ENCODE results near the gene USP46. TPM values are rescaled to one million over a fixed set of nuclear protein-coding genes. Genes with fewer than 3 reads are reported as not detected.

Gene USP46
- total and polyA plus RNA-seq, 2 of the 13 experiments (the other 11 are each of a cell fraction or from before 2014, with no cell fraction given), result 4.7 to 17.4 TPM

DNA sequence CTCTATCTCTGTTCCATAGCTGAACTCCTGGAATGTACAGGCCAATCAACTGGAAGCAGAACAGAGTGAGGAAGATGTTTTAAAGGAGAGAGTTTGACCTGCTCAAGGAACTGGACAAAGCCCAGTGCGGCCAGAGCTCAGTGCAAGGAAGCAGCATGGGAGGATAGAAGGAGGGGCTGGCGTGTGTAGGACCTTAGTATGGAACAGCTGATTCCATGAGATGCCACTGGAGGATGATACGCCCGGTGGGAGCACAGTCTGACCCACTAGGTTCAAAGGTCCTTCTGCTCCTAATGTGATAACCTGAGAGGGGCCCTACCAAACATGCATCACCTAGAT, 81.5 kb downstream of the USP46 start (continued):
- no peak for TF ChIP-seq ZKSCAN8 (CRISPR knock-in tag; IDR thresholded peaks at IDR 0.05; ENCODE audit: borderline replicate concordance)

DNA sequence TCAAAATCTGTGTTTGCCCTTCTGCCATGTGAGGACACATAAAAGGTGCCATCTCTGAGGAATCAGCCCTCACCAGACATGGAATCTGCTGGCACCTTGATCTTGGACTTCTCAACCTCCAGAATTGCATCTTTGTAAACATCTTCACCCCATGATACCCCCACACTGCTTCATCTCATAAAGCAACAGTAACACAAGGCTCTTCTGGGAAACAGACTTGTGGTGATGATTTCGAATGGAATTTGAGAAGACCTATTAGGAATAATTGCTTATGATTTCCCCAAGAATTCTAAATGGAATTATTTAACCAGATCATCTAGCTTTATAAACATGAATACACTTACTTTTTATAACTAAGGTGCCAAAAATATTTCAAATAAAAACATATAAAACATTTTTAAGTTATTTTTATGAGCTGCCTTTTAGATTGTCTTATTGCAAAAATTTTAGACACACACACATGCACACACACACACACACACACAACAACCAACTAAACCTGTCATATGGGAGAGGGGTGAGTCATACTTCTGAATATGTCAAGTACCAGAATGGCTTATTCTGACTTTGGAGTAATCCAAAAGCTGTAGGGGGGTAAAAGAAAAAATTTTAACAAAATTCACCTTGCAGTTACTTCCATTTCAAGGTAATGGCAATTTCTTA, 82.0 kb downstream of the USP46 start:
- ATAC-seq (no peak), DNase-seq (ENCODE audit: low spot score) (no peak), FAIRE-seq (no peak)
- Histone ChIP-seq H3K27ac (ENCODE audit: extremely low read length, insufficient read depth, low read length) (no peak overlapping the region), H3K9ac (ENCODE audit: insufficient read depth, low read depth, low read length) (no peak overlapping the region), H3K36me3 (replicated peaks in 1 of 2; ENCODE audit: control insufficient read depth in 1 of 2, insufficient read depth in 2 of 2, low read length in 2 of 2) (no peaks in the 10 kb centered on the region), H3K27me3 (ENCODE audit: control insufficient read depth in 1 of 2, insufficient read depth in 2 of 2, low read length in 2 of 2) (no peaks in the 10 kb centered on the region), H4K20me1 (ENCODE audit: insufficient read depth, low read length) (no peaks in the 10 kb centered on the region), H2AFZ (ENCODE audit: low read length) (no peak overlapping the region), H3K79me2 (ENCODE audit: insufficient read depth, low read length) (no peaks in the 10 kb centered on the region), H3K4me3 (replicated peaks in 1 of 3; ENCODE audit: insufficient read depth in 1 of 3, low read depth in 2 of 3, low read length in 3 of 3) (no peak overlapping the region), H3K4me2 (ENCODE audit: low read depth, low read length) (no peak overlapping the region), H3K4me1 (ENCODE audit: insufficient read depth, low read length) (no peaks in the 10 kb centered on the region), H3K9me3 (ENCODE audit: low read length) (no peaks in the 10 kb centered on the region)
- ChIA-PET CTCF (ENCODE audit: low intra/inter-chr PET ratio, low total read pairs) (no interaction called here), POLR2A (no interaction called here)
- no peak for TF ChIP-seq FOXA3 (CRISPR knock-in tag; IDR thresholded peaks at IDR 0.05)
- TF ChIP-seq ESRRA (CRISPR knock-in tag; IDR thresholded peaks at IDR 0.05; ENCODE audit: low read depth), result no peak
- TF ChIP-seq CCDC6 (CRISPR knock-in tag; IDR thresholded peaks at IDR 0.05), result no peak
- TF ChIP-seq ZNF484 (CRISPR knock-in tag; IDR thresholded peaks at IDR 0.05; ENCODE audit: borderline replicate concordance, low read depth), result no peak
- TF ChIP-seq, protein P1, sequence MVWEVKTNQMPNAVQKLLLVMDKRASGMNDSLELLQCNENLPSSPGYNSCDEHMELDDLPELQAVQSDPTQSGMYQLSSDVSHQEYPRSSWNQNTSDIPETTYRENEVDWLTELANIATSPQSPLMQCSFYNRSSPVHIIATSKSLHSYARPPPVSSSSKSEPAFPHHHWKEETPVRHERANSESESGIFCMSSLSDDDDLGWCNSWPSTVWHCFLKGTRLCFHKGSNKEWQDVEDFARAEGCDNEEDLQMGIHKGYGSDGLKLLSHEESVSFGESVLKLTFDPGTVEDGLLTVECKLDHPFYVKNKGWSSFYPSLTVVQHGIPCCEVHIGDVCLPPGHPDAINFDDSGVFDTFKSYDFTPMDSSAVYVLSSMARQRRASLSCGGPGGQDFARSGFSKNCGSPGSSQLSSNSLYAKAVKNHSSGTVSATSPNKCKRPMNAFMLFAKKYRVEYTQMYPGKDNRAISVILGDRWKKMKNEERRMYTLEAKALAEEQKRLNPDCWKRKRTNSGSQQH (CRISPR knock-in tag; IDR thresholded peaks at IDR 0.05; ENCODE audit: low read depth), result no peak
- no TSS peak for BruUV-seq (replicated peaks)
- in situ Hi-C loops (cut with HindIII; ENCODE audit: extremely low pct_ligation_motif_present, low pct_unique_long_range_greater_than_20kb) (no loop called here), intact Hi-C loops (cut with micrococcal nuclease; ENCODE audit: unreplicated experiment) (no loop called here)
- 0% methylated on average over 1 of the region's 1 CpG for WGBS (ENCODE audit: low lambda C conversion rate)

All from HepG2 (cell line).